Stromal cell of bone marrow (primary cell): Measurements from ENCODE around the gene FRMD3.

ENCODE experiments used
- DNase-seq: peaks from one replicate; pipeline ENCODE4 v3.0.0-alpha.2; 2012; ENCODE audit warnings: low read depth

Gene FRMD3

DNA sequence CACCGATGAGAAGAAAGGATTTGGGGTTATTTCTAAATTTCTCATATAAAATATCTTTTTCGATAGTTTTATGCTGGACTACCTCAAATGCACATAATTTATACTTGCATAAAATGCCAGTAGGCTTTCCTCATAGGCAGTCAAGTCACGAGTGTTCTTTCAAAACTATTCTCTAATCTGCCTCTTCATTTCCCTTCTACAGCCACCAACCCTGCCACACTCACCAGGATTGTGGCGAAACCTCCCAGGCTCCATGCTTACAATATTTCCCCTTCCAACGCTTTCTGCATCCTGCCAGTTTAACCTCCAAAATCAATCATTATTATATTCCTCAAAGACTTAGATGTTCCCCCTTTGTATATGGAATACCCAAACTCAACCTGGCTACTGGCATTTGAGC lies 65.4 kb downstream of the FRMD3 start:
- DNase-seq, result no peak

DNA sequence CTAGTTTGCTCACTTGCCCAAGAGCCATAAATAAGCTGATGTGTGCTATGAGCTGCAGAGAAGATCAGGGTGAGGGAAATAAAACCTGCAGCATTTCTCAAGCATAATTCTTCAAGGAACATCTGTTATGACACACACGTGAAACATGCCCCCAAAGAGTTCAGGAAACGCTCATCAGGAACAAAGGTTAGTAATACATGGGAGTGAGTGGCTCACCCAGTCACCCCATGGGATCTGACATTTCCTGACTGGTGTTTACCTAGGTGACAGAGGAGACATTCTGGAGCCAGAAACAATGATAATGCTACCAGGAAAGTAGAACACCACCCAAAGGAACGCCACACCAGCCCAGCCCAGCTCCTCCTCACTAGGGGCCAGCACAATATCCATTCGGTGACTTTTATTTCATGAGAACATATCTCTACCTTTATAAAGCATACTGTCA lies 66.0 kb downstream of the FRMD3 start:
- no peak for DNase-seq

DNA sequence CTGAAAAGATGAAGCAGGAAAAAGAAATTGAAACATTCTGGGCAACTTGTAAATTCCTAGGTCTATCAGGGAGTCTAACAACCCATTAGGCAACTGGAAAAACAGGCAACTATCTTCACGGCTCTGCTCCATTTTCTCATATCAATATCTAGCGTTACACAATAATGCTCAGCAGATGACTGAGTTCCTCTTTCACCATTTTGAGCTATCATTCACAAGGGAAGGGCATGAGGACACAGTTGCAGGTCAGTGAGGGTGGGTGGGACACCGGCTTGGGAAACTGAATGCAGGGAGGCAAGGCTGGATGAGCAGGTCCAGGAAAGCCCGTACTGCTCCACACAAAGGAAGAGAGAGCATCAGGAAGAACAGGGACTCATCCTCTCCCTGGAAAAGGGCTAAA lies 67.0 kb downstream of the FRMD3 start:
- DNase-seq, result no peak

DNA sequence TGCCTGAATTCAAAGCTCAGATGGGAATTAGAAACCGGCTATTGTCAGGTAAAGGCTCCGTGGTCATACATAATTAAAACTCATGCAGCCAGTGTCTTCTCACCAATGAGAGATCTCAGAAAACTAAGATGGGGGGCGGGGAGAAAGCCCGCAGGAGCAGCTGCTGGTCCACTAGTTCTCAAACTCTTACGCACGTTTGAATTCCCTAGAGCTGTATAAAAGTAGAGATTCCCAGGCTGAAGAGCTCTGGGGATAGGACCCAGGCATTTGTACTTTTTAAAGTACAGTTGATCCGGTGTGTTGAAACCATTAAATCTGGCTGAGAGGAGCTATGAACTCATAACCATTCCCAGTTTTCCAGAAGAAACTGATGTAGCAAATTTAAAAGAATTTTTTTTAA lies 68.5 kb downstream of the FRMD3 start:
- DNase-seq, result no peak

DNA sequence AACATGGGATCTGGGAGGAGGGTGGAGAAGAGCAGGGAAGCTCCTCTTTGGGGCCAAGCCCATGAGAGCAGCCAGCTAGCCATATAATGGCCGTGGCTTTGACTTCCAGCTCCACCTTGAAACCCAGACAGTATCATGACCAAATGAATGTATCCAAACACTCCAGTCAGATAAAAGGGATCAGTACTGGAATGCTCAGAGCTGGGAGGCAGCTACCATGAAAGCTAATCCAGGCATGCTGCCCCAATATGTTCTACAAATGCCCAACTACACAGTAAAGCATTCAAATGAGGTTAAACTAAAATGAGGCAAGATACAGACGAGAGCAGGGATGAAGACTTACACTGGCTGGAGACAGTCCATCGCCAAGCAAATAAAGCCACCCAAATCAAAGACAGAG lies 69.4 kb downstream of the FRMD3 start:
- no peak for DNase-seq

DNA sequence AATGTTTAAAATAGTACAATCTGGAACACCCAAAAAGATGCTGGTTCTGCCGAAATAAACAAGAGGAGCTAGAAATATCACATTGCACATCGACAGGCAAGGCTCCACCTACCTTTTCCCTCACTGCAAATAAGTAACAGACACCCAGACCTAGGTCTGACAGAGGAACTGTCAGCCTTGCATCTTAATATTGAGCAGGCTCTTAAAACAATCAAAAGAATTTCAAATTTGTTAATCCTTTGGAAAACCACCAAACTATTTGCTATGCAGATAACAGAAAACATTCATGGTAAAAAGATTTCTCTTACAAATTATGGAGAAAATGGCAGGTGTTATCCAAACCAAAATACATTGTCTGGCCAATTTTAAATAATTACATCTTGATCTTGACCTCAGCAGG lies 71.3 kb downstream of the FRMD3 start:
- no peak for DNase-seq

DNA sequence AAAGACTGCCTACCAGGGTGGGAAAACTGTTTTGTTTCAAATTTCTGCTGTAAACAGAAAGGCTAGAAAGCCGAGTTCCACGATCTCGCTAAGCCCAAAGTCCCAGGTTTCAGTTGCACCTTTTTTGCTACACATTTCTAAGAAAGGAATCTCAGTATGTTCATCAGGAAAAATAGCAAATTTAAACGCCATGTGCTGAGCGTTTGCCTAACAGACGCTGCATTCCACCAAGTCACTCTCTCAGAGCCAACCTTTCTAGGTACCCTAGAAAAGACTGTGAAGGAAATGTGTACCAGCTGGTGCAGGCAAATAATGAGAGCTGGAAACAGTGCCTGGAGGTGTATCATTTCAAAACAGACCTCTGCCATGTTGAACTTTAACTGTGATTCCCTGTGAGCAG lies 71.8 kb downstream of the FRMD3 start:
- DNase-seq, result no peak

DNA sequence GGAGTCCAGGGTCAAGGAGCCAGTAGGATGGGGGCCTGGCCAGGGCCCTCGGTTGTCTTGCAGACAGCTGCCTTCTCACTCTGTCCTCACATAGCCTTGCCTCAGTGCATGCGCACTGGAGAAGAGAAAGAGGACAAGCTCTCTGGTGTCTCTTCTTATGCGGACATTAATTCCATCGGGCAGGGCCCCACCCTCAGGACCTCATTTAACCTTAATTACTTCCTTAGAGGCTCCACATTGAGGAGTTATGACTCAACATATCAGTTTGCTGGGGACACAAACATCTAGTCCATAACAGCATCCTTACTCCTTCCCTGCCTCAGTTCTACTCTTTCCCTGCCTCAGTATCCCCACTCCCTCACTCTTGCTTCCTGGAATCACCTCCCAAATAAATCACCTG lies 78.4 kb downstream of the FRMD3 start:
- DNase-seq, result no peak

DNA sequence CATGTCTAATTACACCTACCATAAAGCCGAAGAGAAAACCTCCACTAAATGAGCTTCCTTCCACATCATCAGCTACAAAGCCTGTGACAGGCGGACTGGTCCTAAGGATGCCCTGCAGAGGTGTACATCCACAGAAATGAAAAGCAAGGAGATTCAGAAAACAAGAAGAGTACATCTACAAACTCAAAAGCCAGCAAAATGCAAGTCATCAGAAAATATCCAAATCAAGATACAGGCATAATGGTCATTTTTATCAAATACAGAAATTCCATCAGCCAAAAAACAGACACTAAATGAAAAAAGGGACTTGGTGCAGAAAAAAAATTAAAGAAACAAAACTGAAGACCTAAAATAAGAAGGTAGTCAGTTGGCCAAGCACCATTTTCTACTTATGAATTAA lies 79.7 kb downstream of the FRMD3 start:
- no peak for DNase-seq

DNA sequence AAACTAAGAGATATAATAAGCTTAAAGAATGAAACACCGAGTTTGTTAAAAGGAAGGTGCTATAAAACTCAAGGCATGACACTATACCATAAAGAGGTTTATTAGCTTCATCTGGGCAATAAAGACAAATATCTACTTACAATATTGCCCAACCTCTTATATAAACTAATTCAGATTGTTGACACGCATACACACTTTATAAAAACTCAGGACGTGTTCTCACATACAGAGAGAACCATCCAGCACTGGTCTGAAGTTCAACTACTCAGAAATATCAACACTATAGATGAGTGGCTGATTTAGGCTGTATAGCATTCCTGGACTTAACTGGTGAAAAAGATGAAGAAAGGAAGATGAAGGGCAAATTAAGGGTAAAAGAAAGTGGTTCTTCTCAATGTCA lies 81.2 kb downstream of the FRMD3 start:
- no peak for DNase-seq

DNA sequence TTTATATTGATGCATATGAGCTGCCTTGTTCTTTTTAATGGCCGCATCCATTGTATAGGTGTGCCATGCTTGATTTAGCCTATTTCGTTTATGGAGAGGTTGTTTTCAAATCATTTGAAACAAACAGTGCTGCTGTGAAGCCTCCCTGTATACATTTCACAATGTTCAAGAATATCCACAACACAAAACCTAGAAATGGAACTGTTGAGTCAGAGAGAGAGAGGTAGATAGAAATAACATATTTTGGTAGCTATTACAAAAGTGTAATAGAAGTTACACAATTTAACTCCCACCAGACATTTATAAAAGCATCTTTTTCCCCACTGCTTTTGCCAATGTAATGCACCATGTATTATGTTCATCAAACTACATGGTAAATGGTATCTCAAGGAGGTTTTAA lies 82.0 kb downstream of the FRMD3 start:
- DNase-seq, result no peak

DNA sequence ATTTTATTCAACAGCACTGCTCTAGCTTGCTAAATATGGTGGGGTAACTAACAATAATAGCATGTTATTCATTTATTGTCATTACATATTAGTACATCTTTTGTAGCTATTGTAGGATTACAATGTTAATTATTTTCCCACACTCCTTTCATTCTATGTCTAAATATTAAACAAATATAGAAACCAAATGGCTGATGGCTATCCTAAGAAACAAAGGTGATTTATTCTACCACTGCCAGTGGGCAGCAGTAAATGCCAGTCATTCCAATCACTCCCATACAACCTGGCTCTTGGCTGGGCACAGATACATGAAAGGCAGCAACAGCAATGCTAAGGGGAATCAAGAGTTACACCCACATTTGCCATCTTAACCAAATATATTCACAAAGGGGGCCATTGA lies 84.1 kb downstream of the FRMD3 start:
- no peak for DNase-seq

DNA sequence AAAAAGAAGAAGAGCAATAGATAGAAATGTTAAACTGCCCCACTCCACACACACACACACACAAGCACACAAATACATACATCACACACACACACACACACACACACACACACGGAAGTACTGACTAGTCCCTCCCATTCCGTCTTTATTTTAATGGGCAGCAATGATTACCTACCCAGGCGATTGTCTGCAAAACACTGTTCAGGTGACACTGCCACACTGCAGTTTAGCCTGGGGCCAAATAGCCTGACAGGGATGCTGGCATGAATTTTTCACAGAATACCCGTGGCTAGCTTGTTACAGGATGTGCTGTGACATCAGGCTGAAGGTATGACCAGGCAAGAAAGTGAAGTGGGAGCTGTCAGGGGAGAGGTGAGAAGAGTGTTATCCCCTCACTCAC lies 86.9 kb downstream of the FRMD3 start:
- no peak for DNase-seq

DNA sequence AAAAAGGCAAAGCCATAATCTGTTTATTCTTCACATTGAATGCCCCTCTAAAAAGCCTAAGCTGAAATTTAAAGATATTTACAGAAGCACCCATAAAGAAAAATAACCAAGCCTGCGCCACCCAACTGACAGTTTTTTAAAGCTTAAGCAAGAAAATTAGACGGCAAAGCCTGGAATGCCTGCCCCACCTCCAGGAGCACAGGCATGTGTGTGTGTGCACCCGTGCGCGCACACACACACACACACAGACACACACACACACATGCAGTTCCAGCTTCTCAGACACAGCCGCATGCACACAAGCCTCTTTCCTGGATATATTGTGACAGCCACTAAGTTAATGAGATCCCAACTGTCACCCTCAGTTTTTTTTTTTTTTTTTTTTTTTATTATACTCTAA lies 88.2 kb downstream of the FRMD3 start:
- DNase-seq, result no peak

DNA sequence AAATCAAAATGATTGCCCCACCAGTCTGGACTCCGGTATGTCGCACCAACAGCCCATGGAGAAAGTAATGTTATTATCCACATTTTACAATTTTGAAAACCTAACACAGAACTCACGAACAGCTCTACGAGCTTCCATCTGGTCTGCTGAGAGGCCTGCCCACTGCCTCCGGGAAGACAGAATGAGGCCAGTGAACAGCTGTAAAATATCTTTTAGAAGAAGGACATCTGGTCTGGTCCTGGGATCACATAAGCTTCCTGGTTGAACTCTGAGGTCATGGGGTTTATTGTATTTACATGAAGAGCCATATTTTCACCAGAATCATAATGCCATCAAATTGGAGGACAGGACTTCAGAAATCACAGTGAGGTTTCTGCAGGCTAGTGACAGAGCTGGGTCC lies 89.0 kb downstream of the FRMD3 start:
- no peak for DNase-seq

DNA sequence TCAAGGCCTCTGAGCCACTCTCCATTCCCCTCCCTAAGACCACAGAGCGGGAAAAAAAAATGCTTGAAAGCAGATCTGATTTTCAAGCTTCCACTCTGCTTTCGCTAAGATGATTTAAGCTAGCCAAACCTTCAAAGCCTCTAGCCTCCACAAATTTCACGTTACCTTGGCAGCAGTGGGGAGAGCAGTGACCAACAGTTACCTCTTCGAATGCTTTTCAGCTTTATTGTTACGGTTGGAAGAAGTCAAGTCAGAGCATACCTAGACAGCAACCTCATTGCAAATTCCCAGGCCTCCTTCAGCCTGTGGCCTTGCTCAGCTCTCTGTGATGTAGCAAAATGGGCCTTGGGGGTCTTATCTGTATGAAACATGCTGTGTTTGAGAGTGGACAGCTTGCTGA lies 89.6 kb downstream of the FRMD3 start:
- no peak for DNase-seq

DNA sequence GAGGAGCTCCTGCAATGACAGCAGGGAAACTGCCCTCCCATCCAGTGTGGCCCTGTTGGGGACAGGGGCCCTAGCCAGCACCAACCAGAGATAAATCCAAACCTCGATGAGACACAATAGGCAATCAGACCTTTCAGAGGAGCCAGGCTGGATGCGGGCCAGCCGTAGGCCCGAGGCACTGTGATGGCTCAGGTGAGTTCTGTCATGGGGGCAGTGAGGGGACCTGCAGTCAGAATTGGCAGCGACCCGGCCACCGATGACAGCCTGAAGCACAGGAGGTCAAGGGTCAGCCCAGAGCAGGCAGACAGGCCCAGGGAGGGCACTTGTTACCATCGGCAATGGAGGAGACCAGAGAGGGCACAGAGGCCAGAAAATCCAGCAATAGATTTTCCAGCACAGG lies 90.8 kb downstream of the FRMD3 start:
- DNase-seq, result no peak

DNA sequence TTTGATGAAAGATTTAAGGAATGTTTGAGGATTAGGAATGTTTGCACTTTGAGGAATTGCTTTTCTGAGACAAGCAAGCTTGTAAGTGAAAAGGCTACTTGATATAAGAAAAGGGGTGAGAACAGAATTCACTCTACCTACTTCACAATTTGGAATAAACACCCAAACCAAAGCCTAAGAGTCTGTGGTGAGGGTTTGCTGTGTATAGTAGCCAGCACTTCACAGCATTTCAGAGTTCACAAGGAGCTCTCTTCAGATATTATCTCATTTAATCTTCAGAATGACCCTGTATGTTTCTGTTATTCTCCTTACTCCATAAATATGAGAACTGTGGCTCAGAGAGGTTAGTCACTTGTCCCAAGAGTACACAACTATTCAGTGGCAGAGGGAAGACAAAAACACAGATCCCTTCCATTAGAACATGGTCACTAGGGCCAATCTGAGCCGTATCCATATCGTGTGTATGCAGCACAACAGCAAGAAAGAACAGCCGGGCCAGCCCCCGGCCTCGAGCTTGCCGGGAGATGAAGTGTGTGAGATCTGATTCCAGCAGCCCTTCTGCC lies 92.4 kb downstream of the FRMD3 start:
- DNase-seq, result no peak

DNA sequence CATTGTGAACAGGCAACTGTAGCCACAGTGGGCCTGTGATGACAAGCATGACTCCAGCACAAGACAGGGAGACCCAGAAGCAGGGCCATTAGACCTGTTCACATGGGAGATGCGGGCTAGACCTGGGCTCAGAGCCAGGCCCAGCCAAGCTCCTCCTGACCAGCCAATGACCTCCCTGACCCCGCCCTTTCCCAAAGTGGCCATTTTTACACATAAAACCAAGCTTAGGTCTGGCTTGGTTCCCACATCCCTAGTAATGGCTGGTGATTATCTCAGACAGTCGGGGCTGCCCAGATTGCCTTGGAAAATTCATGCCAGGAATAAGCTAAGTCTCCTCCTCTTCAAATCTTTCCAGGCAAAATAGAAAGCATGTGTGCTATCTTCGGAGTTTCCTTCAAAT lies 94.1 kb downstream of the FRMD3 start:
- DNase-seq, result peak; percentile 40

DNA sequence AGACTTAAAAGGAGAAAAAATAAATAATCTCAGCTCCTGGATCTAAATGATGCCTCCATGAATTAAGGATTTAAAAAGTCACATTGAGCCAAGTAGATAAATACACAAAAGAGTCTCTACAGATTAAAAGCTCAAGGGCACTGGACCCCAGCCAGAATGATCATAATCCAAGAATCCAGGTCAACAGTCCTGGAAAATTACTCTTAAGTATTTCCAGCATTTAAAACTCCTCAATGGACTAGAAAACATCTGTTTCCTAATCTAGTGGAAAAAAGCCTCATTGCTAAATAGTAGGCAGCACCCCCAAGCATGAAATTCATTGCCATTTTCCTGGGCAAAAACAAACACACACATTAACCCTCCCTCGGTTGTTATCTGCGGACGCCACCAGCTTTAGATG lies 96.8 kb downstream of the FRMD3 start:
- no peak for DNase-seq

DNA sequence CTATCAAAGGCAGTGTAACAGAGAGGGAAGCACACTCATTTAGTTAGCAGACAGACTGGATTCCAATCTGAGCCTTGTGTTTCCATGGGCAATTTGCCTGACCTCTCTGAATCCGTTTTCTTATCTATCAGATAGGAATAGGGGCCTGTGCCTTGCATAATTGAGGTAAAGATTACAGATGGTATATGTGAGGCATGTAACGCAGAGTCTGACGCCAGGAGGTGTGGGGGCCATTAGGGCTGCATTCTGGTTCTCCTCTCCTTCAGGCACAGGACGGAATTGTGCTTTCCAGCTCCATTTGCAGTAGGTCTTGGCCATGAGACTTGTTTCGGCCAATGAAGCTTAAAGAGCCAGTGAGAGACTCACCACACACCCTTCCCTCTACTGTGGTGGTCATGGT lies 97.6 kb downstream of the FRMD3 start:
- no peak for DNase-seq

DNA sequence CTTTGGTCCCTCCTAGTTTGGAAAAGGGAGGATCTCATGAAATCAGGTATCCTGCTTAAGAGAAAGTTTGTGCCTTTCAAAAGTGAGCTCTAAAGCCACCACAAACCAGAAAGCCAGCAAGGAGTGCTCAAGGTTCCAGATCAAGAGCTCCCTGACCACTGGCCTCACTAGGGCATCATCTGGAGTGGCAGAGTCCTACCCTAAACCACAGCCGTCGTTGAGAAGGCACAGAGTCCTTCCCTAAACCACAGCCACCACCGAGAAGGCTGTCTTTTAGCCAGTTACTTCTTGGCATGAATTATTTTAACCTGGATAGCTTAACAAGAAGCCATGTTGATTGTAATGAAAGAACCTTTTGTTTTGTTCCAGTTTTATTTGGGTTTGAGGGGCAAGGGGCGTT lies 102.9 kb downstream of the FRMD3 start:
- DNase-seq, result no peak

DNA sequence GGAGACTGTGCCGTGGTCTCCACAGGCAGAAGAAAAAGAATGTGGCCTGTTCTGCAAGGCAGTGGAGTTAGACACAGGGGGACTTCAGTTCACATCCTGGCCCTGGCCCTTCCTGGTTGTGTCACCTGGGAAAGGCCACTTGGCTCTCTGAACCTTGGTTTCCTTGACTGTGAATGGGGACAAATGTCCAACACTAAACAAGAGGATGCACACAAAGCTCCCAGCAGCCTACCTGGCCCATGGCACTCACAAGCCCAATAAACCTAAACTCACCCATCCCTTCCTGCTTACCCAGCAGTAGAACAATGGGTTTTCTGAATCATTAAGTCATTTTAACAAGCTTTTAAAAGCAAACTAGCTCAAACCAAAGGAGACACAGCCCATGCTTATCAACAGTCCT lies 103.9 kb downstream of the FRMD3 start:
- DNase-seq, result no peak

DNA sequence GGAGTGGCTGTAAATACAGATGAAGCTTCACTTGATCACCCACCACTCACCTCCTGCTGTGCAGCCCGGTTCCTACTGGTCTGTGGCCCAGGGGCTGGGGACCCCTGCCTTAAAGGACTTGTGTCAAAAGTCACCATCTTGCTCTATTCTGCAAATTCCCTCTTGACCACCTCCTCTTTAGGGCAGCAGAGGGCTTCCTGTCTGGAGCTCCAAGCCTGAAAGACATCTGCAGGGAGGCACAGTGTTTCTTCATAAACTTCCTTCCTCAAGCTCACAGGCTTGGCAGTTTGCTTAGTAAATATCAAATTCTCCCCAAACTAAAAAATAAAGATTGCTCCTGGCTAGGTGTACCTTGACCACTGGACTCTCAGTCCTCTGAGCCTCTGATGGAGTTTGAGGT lies 104.4 kb downstream of the FRMD3 start:
- DNase-seq, result no peak
